GM12878 (cell line): Measurements from ENCODE around the gene MLXIP. TPM values are rescaled to one million over a fixed set of nuclear protein-coding genes. Genes with fewer than 3 reads are reported as not detected.

Experiments
- ATAC-seq: fragments of 200-7000 bp; cut with Tn5 transposase; 3 replicates; pipeline ENCODE4 v1.9.1; 2020; ENCODE audit warnings: mild to moderate bottlenecking, moderate library complexity
- BruUV-seq: library from RNA; stranded (reverse); fragments of 400-500 nt; replicated peaks from 2 replicates; lab custom pipeline; 2021; lab: Mats Ljungman, UMichigan
- CTCF ChIA-PET: fragments of 300-600 bp; sonication (Branson Sonifier 250); formaldehyde crosslinking; extraction: SDS; loops from one replicate; lab custom pipeline; 2021; ENCODE audit warnings: inconsistent platforms; lab: Yijun Ruan, JAX
- POLR2A ChIA-PET: fragments of 350-600 bp; formaldehyde crosslinking; extraction: SDS; loops from one replicate; lab custom pipeline; 2021; ENCODE audit warnings: inconsistent platforms; lab: Charles Lee
- RAD21 ChIA-PET: fragments of 300-600 bp; sonication (Branson Sonifier 250); formaldehyde crosslinking; loops from one replicate; lab custom pipeline; 2023; ENCODE audit warnings: antibody characterized with exemption; ENCODE audit not compliant: unreplicated experiment; lab: Charles Lee
- SMC1A ChIA-PET: fragments of 300-600 bp; sonication (Branson Sonifier 250); formaldehyde crosslinking; loops from one replicate; lab custom pipeline; 2023; ENCODE audit not compliant: unreplicated experiment, uncharacterized antibody; lab: Charles Lee
- DNase-seq: peaks from one replicate; pipeline ENCODE4 v3.0.0-alpha.2; 2011; ENCODE audit warnings: low read depth, low spot score
- FAIRE-seq: peaks from 3 replicates; lab custom pipeline; 2011; peaks lifted over from hg19 to GRCh38; lab: Jason Lieb, UNC
- H2AFZ ChIP-seq: 2 replicates; pipeline ENCODE4 v1.6.0; 2011; ENCODE audit warnings: low read depth, low read length, control low read depth; ENCODE audit not compliant: control insufficient read depth
- H3K27ac ChIP-seq: 2 replicates; pipeline ENCODE4 v1.5.1; 2011; ENCODE audit warnings: control low read depth; ENCODE audit not compliant: control insufficient read depth, insufficient read depth
- H3K27me3 ChIP-seq, 2 experiments: replicated peaks in 1 of 2; 2 replicates each; pipeline versions ENCODE4 v1.6.0 to v1.6.1; 2011; ENCODE audit warnings: low read length in 1 of 2; ENCODE audit not compliant: control insufficient read depth in 2 of 2, insufficient read depth in 2 of 2
- H3K36me3 ChIP-seq, 2 experiments: 2 replicates each; pipeline ENCODE4 v1.5.1; 2011; ENCODE audit warnings: low read length in 1 of 2; ENCODE audit not compliant: control insufficient read depth in 2 of 2, insufficient read depth in 2 of 2
- H3K4me1 ChIP-seq: 2 replicates; pipeline ENCODE4 v1.6.1; 2011; ENCODE audit warnings: mild to moderate bottlenecking, low read length, moderate library complexity, mixed read lengths; ENCODE audit not compliant: control insufficient read depth, insufficient read depth
- H3K4me2 ChIP-seq: 2 replicates; pipeline ENCODE4 v1.6.0; 2011; ENCODE audit warnings: control low read depth; ENCODE audit not compliant: control insufficient read depth, insufficient read depth
- H3K4me3 ChIP-seq: fragments of 200-600 bp; sonication (generic); 2 replicates; pipeline ENCODE4 v1.5.1; 2016
- H3K79me2 ChIP-seq: 2 replicates; pipeline ENCODE4 v1.6.0; 2011; ENCODE audit warnings: low read length; ENCODE audit not compliant: control insufficient read depth, insufficient read depth
- H3K9ac ChIP-seq: 2 replicates; pipeline ENCODE4 v1.8.0; 2011; ENCODE audit warnings: low read length, control low read depth, mixed read lengths; ENCODE audit not compliant: control insufficient read depth, insufficient read depth
- H3K9me3 ChIP-seq: replicated peaks from 3 replicates; pipeline ENCODE4 v1.5.1; 2011; ENCODE audit warnings: mild to moderate bottlenecking, low read length; ENCODE audit not compliant: control insufficient read depth, insufficient read depth
- H4K20me1 ChIP-seq: 2 replicates; pipeline ENCODE4 v1.6.0; 2011; ENCODE audit not compliant: control insufficient read depth, insufficient read depth
- ATF7 ChIP-seq: fragments of 450-650 bp; IDR thresholded peaks from 2 replicates; pipeline ENCODE4 v1.6.1; 2016; ENCODE audit warnings: low read depth, mild to moderate bottlenecking
- BHLHE40 ChIP-seq, 2 experiments: fragments of 450-650 bp in 1 of 2; IDR thresholded peaks; 2 replicates each; pipeline ENCODE4 v1.6.1; 2011 to 2017; ENCODE audit warnings: low read depth in 2 of 2, borderline replicate concordance in 1 of 2, improper control_type of control experiment in 1 of 2, low read length in 1 of 2, mild to moderate bottlenecking in 1 of 2
- CREM ChIP-seq: IDR thresholded peaks from 2 replicates; pipeline ENCODE4 v1.6.1; 2014; ENCODE audit warnings: antibody characterized with exemption, low read depth
- EP300 ChIP-seq, 2 experiments: fragments of 150-350 bp in 1 of 2; IDR thresholded peaks; 2 replicates each; pipeline ENCODE4 v1.6.1; 2011 to 2012; ENCODE audit warnings: low read depth in 2 of 2, low read length in 2 of 2, borderline replicate concordance in 1 of 2, improper control_type of control experiment in 1 of 2, inconsistent platforms in 1 of 2; ENCODE audit not compliant: control insufficient read depth in 1 of 2
- ESRRA ChIP-seq: IDR thresholded peaks from 2 replicates; pipeline ENCODE4 v1.6.1; 2012; ENCODE audit warnings: mild to moderate bottlenecking, low read length, improper control_type of control experiment
- HSF1 ChIP-seq: fragments of 150-350 bp; IDR thresholded peaks from 2 replicates; pipeline ENCODE4 v1.6.1; 2014; ENCODE audit warnings: mild to moderate bottlenecking, low read depth, low read length
- IRF5 ChIP-seq: fragments of 450-650 bp; IDR thresholded peaks from 2 replicates; pipeline ENCODE4 v1.6.1; 2017; ENCODE audit warnings: borderline replicate concordance
- PAX5 ChIP-seq: IDR thresholded peaks from 2 replicates; pipeline ENCODE4 v1.6.1; 2011; ENCODE audit warnings: low read depth, low read length, borderline replicate concordance
- PBX3 ChIP-seq: IDR thresholded peaks from 2 replicates; pipeline ENCODE4 v1.6.1; 2011; ENCODE audit warnings: mild to moderate bottlenecking, low read depth, low read length, moderate library complexity; ENCODE audit not compliant: insufficient replicate concordance
- TCF7 ChIP-seq: IDR thresholded peaks from 2 replicates; pipeline ENCODE4 v1.6.1; 2014; ENCODE audit warnings: antibody characterized with exemption, borderline replicate concordance
- ZNF207 ChIP-seq: fragments of 450-650 bp; IDR thresholded peaks from 2 replicates; pipeline ENCODE4 v1.6.1; 2014; ENCODE audit warnings: antibody characterized with exemption, mild to moderate bottlenecking, borderline replicate concordance
- WGBS: methylation state at CpG from one replicate; pipeline ENCODE4 v1.1.6; 2016; ENCODE audit warnings: low lambda C conversion rate; ENCODE audit not compliant: insufficient replicate concordance, insufficient coverage; ENCODE audit errors: missing lambda C conversion rate; 5-methylcytosine and 5-hydroxymethylcytosine counted together
- in situ Hi-C: fragments of 300-500 bp; cut with MboI; formaldehyde crosslinking; loops from 9 replicates; pipeline ENCODE4 v1.14.3; 2018; ENCODE audit warnings: mixed read lengths
- intact Hi-C: fragments of 100-400 bp; cut with micrococcal nuclease; formaldehyde crosslinking; loops from one replicate; pipeline ENCODE4 v1.14.2; 2022; ENCODE audit not compliant: unreplicated experiment
- polyA plus RNA-seq, 11 experiments: library from polyadenylated mRNA; depleted of rRNA in 4 of 11; unstranded in 6 of 11; stranded (reverse) in 5 of 11; fragments of >200 nt; fragmentation: Nextera tagmentation in 4 of 11; fragmentation: Illumina TruSeq in 1 of 11; extraction: Ambion mirVana in 4 of 11; extraction: Trizol in 1 of 11; gene quantifications; 1 replicate in 1 of 11; 2 replicates in 10 of 11; pipeline versions ENCODE4 v1.2.1 to v1.2.3, GENCODE V29; 2011 to 2016; ENCODE audit warnings: inconsistent platforms in 2 of 11, missing spikeins in 2 of 11, low read depth in 1 of 11
- total RNA-seq, 4 experiments: library from RNA; depleted of rRNA in 3 of 4; stranded (reverse); fragments of >200 nt in 3 of 4; fragmentation: Illumina TruSeq in 1 of 4; extraction: Trizol in 1 of 4; gene quantifications; 2 replicates each; pipeline versions ENCODE4 v1.2.1 to v1.2.3, GENCODE V29; 2013 to 2021

The MLXIP gene
- total and polyA plus RNA-seq, 10 of the 15 experiments (the other 5 are each of a cell fraction or from before 2014, with no cell fraction given): 1.1 to 23.7 (median 7.0) TPM

- peaks cover 7% of the 10 kb centered on the region for H3K4me1 ChIP-seq
- ChIA-PET POLR2A (no interaction called here), RAD21 (no interaction called here), SMC1A (interaction anchor here (0.7 kb wide), 1 partner anchor 1803 kb away, joined by 3 read pairs; no protein-coding TSS in a partner anchor), CTCF (no interaction called here)
- H3K9me3 ChIP-seq: no peaks in the 10 kb centered on the region
- no peak for TF ChIP-seq ZNF207
- TF ChIP-seq HSF1: no peak
- 0 out of 2 replicates have a peak, but pooled peaks have one; percentile 36 for TF ChIP-seq PAX5
- peak in 1 of 2 experiments; percentile 40; a peak in 1 of 4 replicates for TF ChIP-seq BHLHE40 (IDR thresholded peaks at IDR 0.05; ENCODE audit: borderline replicate concordance in 1 of 2, low read depth in 2 of 2, low read length in 1 of 2)
- TF ChIP-seq CREM: 0 out of 2 replicates have a peak, but pooled peaks have one; percentile 5
- DNase-seq (no peak), FAIRE-seq (no peak), ATAC-seq (peak; percentile 66)
- no peaks in the 10 kb centered on the region for H3K36me3 ChIP-seq
- no peak overlapping the region for H3K27ac ChIP-seq
- H3K79me2 ChIP-seq: no peaks in the 10 kb centered on the region
- 20% methylated on average over 18 of the region's 18 CpGs for WGBS
- H3K9ac ChIP-seq: no peak overlapping the region
- no peak overlapping the region; the same call in 1 of the 2 replicates for H3K4me2 ChIP-seq
- no peaks in the 10 kb centered on the region; a peak in 1 of 4 replicates for H3K27me3 ChIP-seq
- H2AFZ ChIP-seq: peak overlapping the region; percentile 33
- no peaks in the 10 kb centered on the region for H4K20me1 ChIP-seq
- BruUV-seq: no TSS peak
- no peak overlapping the region for H3K4me3 ChIP-seq
- intact Hi-C loops (no loop called here), in situ Hi-C loops (no loop called here)
These were observed 106.0 kb downstream of the MLXIP start for GRCh38 chr12:122184517-122184916.

GRCh38 chr12:122185079-122185478 is 106.5 kb downstream of the MLXIP start:
- no TSS peak for BruUV-seq
- Histone ChIP-seq H3K27ac (no peak overlapping the region), H3K79me2 (no peaks in the 10 kb centered on the region), H3K4me3 (no peak overlapping the region), H3K4me2 (no peak overlapping the region), H4K20me1 (no peaks in the 10 kb centered on the region), H3K4me1 (peaks cover 7% of the 10 kb centered on the region), H2AFZ (no peak overlapping the region), H3K27me3 (no peaks in the 10 kb centered on the region; a peak in 1 of 4 replicates), H3K9me3 (no peaks in the 10 kb centered on the region), H3K9ac (no peak overlapping the region), H3K36me3 (no peaks in the 10 kb centered on the region)
- FAIRE-seq: no peak
- CTCF ChIA-PET: no interaction called here
- SMC1A ChIA-PET: no interaction called here
- POLR2A ChIA-PET: no interaction called here
- in situ Hi-C loops: no loop called here
- DNase-seq: no peak
- RAD21 ChIA-PET: no interaction called here
- 75% methylated on average over 7 of the region's 7 CpGs for WGBS
- intact Hi-C loops: no loop called here
- ATAC-seq: no peak
- TF ChIP-seq EP300 (IDR thresholded peaks at IDR 0.05; ENCODE audit: borderline replicate concordance in 1 of 2, control insufficient read depth in 1 of 2, low read depth in 2 of 2, low read length in 2 of 2) (no peak), TCF7 (no peak), IRF5 (no peak), BHLHE40 (IDR thresholded peaks at IDR 0.05; ENCODE audit: borderline replicate concordance in 1 of 2, low read depth in 2 of 2, low read length in 1 of 2) (no peak), PBX3 (no peak), ATF7 (no peak), ESRRA (no peak)
